H9 (cell line): ENCODE data around the gene NCOA5. TPM values are rescaled to one million over a fixed set of nuclear protein-coding genes. Genes with fewer than 3 reads are reported as not detected.

ENCODE experiments used
- DNase-seq: peaks from one replicate; pipeline ENCODE4 v3.0.0-alpha.2; 2017
- H2AFZ ChIP-seq: one replicate; pipeline ENCODE4 v1.6.1; 2013; ENCODE audit warnings: mild to moderate bottlenecking, low read length, control low read depth, moderate library complexity
- H2AK5ac ChIP-seq: 2 replicates; pipeline ENCODE4 v1.6.1; 2013; ENCODE audit warnings: low read length, control low read depth, mixed read lengths; ENCODE audit not compliant: insufficient read length
- H2BK120ac ChIP-seq: one replicate; pipeline ENCODE4 v1.6.1; 2013; ENCODE audit warnings: low read depth, mild to moderate bottlenecking, low read length, control low read depth, inconsistent platforms; ENCODE audit not compliant: poor library complexity, severe bottlenecking
- H2BK12ac ChIP-seq: 2 replicates; pipeline ENCODE4 v1.6.1; 2013; ENCODE audit warnings: low read length, control low read depth, mixed read lengths, low read depth; ENCODE audit not compliant: insufficient read length
- H2BK15ac ChIP-seq: 2 replicates; pipeline ENCODE4 v1.6.1; 2013; ENCODE audit warnings: low read depth, low read length, control low read depth
- H2BK20ac ChIP-seq: one replicate; pipeline ENCODE4 v1.6.1; 2013; ENCODE audit warnings: low read depth, mild to moderate bottlenecking, low read length, control low read depth, inconsistent platforms; ENCODE audit not compliant: poor library complexity, severe bottlenecking
- H2BK5ac ChIP-seq: 2 replicates; pipeline ENCODE4 v1.6.1; 2013; ENCODE audit warnings: low read length, control low read depth, mixed read lengths; ENCODE audit not compliant: insufficient read length
- H3K14ac ChIP-seq: 2 replicates; pipeline ENCODE4 v1.6.1; 2013; ENCODE audit warnings: low read length, control low read depth; ENCODE audit not compliant: insufficient read depth
- H3K18ac ChIP-seq: 2 replicates; pipeline ENCODE4 v1.6.1; 2013; ENCODE audit warnings: low read depth, mild to moderate bottlenecking, mixed read lengths, low read length, control low read depth; ENCODE audit not compliant: insufficient read length
- H3K23ac ChIP-seq: 2 replicates; pipeline ENCODE4 v1.6.1; 2013; ENCODE audit warnings: low read length, control low read depth, mixed read lengths, low read depth; ENCODE audit not compliant: insufficient read length
- H3K23me2 ChIP-seq: 2 replicates; pipeline ENCODE4 v1.6.1; 2013; ENCODE audit warnings: low read depth, mild to moderate bottlenecking, mixed read lengths, low read length, control low read depth; ENCODE audit not compliant: insufficient read length, poor library complexity, severe bottlenecking
- H3K27ac ChIP-seq: 2 replicates; pipeline ENCODE4 v1.5.1; 2013; ENCODE audit warnings: low read length, control low read depth, mixed read lengths, low read depth; ENCODE audit not compliant: insufficient read length
- H3K27me3 ChIP-seq: 2 replicates; pipeline ENCODE4 v1.6.1; 2013; ENCODE audit warnings: low read length, control low read depth, inconsistent platforms; ENCODE audit not compliant: insufficient read depth
- H3K4ac ChIP-seq: 2 replicates; pipeline ENCODE4 v1.6.1; 2013; ENCODE audit warnings: low read depth, mild to moderate bottlenecking, control low read depth, inconsistent platforms, low read length, moderate library complexity
- H3K4me1 ChIP-seq: 2 replicates; pipeline ENCODE4 v1.6.1; 2013; ENCODE audit warnings: low read length, control low read depth, inconsistent platforms; ENCODE audit not compliant: insufficient read depth
- H3K4me2 ChIP-seq: 2 replicates; pipeline ENCODE4 v1.6.1; 2013; ENCODE audit warnings: low read length, control low read depth, mixed read lengths; ENCODE audit not compliant: insufficient read length, insufficient read depth
- H3K56ac ChIP-seq: 2 replicates; pipeline ENCODE4 v1.6.1; 2013; ENCODE audit warnings: low read depth, mild to moderate bottlenecking, mixed read lengths, low read length, control low read depth; ENCODE audit not compliant: insufficient read length
- H3K79me1 ChIP-seq: 2 replicates; pipeline ENCODE4 v1.6.1; 2013; ENCODE audit warnings: low read depth, mild to moderate bottlenecking, moderate library complexity, low read length, control low read depth, inconsistent platforms; ENCODE audit not compliant: insufficient read depth, poor library complexity, severe bottlenecking
- H3K79me2 ChIP-seq: 2 replicates; pipeline ENCODE4 v1.6.1; 2013; ENCODE audit warnings: low read length, control low read depth, inconsistent platforms; ENCODE audit not compliant: insufficient read depth
- H3K9ac ChIP-seq: 2 replicates; pipeline ENCODE4 v1.6.1; 2013; ENCODE audit warnings: low read length, control low read depth, mixed read lengths; ENCODE audit not compliant: insufficient read length; ENCODE audit errors: extremely low read depth
- H3K9me3 ChIP-seq: one replicate; pipeline ENCODE4 v1.6.1; 2013; ENCODE audit warnings: low read depth, low read length, inconsistent platforms; ENCODE audit not compliant: control insufficient read depth
- H3T11ph ChIP-seq: one replicate; pipeline ENCODE4 v1.6.1; 2013; ENCODE audit warnings: mild to moderate bottlenecking, low read length, control low read depth, inconsistent platforms
- H4K20me1 ChIP-seq: one replicate; pipeline ENCODE4 v1.6.1; 2013; ENCODE audit not compliant: control insufficient read depth, insufficient read length, insufficient read depth
- H4K5ac ChIP-seq: 2 replicates; pipeline ENCODE4 v1.6.1; 2013; ENCODE audit warnings: low read depth, mild to moderate bottlenecking, mixed read lengths, low read length, control low read depth; ENCODE audit not compliant: insufficient read length
- H4K8ac ChIP-seq: replicated peaks from 2 replicates; pipeline ENCODE4 v1.6.1; 2013; ENCODE audit warnings: low read length, control low read depth, mixed read lengths, low read depth; ENCODE audit not compliant: insufficient read length
- H4K91ac ChIP-seq: 2 replicates; pipeline ENCODE4 v1.6.1; 2013; ENCODE audit warnings: low read depth, mild to moderate bottlenecking, moderate library complexity, mixed read lengths, low read length, control low read depth; ENCODE audit not compliant: insufficient read length
- H3K27ac Mint-ChIP-seq, 3 experiments: 2 replicates in 2 of 3; 3 replicates in 1 of 3; pipeline ENCODE4 v1.8.0; 2020 to 2021; ENCODE audit warnings: mixed read lengths in 3 of 3, mild to moderate bottlenecking in 1 of 3, moderate library complexity in 1 of 3
- H3K27me3 Mint-ChIP-seq: 2 replicates; pipeline ENCODE4 v1.8.0; 2021; ENCODE audit warnings: low read depth, mild to moderate bottlenecking, moderate library complexity, mixed read lengths
- H3K36me3 Mint-ChIP-seq, 3 experiments: 2 replicates in 2 of 3; 3 replicates in 1 of 3; pipeline ENCODE4 v1.8.0; 2020 to 2021; ENCODE audit warnings: low read depth in 3 of 3, mixed read lengths in 3 of 3; ENCODE audit not compliant: insufficient read depth in 1 of 3
- H3K4me1 Mint-ChIP-seq, 2 experiments: 2 replicates each; pipeline ENCODE4 v1.8.0; 2020; ENCODE audit warnings: mixed read lengths in 2 of 2
- H3K4me3 Mint-ChIP-seq, 2 experiments: 2 replicates in 1 of 2; 3 replicates in 1 of 2; pipeline ENCODE4 v1.8.0; 2020 to 2021; ENCODE audit warnings: mild to moderate bottlenecking in 2 of 2, mixed read lengths in 2 of 2, moderate library complexity in 1 of 2
- H3K9me3 Mint-ChIP-seq, 2 experiments: 2 replicates in 1 of 2; 3 replicates in 1 of 2; pipeline ENCODE4 v1.8.0; 2020; ENCODE audit warnings: mild to moderate bottlenecking in 2 of 2, mixed read lengths in 2 of 2, moderate library complexity in 1 of 2
- CTCF ChIP-seq: fragments of 200-600 bp; sonication (generic); conservative IDR thresholded peaks from 3 replicates; pipeline ENCODE4 v1.8.0; 2021; ENCODE audit warnings: antibody characterized with exemption, mild to moderate bottlenecking
- WGBS: extraction: QIAGEN DNeasy Blood & Tissue Kit; methylation state at CpG from one replicate; pipeline ENCODE4 v1.1.7; 2013; ENCODE audit warnings: missing lambda C conversion rate, low lambda C conversion rate, mixed read lengths; ENCODE audit not compliant: insufficient read length; ENCODE audit errors: extremely low coverage; 5-methylcytosine and 5-hydroxymethylcytosine counted together
- total RNA-seq: library from RNA; stranded (reverse); gene quantifications from 2 replicates; pipeline ENCODE4 v1.2.1, GENCODE V29; 2021

Gene NCOA5
- total RNA-seq, 1 experiment from 2014 or later, result 55.7 TPM

- no peak overlapping the region for H2BK15ac ChIP-seq
- Mint-ChIP-seq H3K4me3 (peak overlapping the region in 1 of 2 experiments; percentile 14; a peak in 1 of 5 replicates), H3K9me3 (no peaks in the 10 kb centered on the region), H3K27me3 (no peaks in the 10 kb centered on the region), H3K36me3 (peaks cover 9 to 29% (median 19%) of the 10 kb centered on the region in 3 experiments), H3K4me1 (peaks cover 18 to 19% of the 10 kb centered on the region in 2 experiments), H3K27ac (peak overlapping the region; percentile 36 to 78 (median 75); a peak in 4 of 7 replicates)
- no peak overlapping the region for H2AFZ ChIP-seq
- H3K9me3 ChIP-seq, result no peaks in the 10 kb centered on the region
- no peak overlapping the region for H4K91ac ChIP-seq
- H3K4me1 ChIP-seq, result peaks cover 17% of the 10 kb centered on the region
- no peak overlapping the region for H3T11ph ChIP-seq
- no peak for DNase-seq
- H2BK5ac ChIP-seq, result no peak overlapping the region
- peaks cover 3% of the 10 kb centered on the region for H3K79me1 ChIP-seq
- no peaks in the 10 kb centered on the region; the same call in 1 of the 2 replicates for H3K79me2 ChIP-seq
- no CpG with 5 or more reads among the region's 3 CpGs for whole genome bisulfite sequencing
- H3K14ac ChIP-seq, result no peak overlapping the region
- no peaks in the 10 kb centered on the region for H3K27me3 ChIP-seq
- no peak overlapping the region for H3K4ac ChIP-seq
- no peak overlapping the region for H3K27ac ChIP-seq
- no peak overlapping the region for H4K8ac ChIP-seq
- H2BK12ac ChIP-seq, result no peak overlapping the region
- no peak for TF ChIP-seq CTCF
- no peak overlapping the region for H3K18ac ChIP-seq
- no peak overlapping the region for H2BK20ac ChIP-seq
- H3K23me2 ChIP-seq, result no peaks in the 10 kb centered on the region
- no peak overlapping the region for H2BK120ac ChIP-seq
- H4K5ac ChIP-seq, result no peak overlapping the region
- H3K23ac ChIP-seq, result no peak overlapping the region
- no peak overlapping the region for H3K4me2 ChIP-seq
- no peak overlapping the region for H3K9ac ChIP-seq
- no peak overlapping the region for H3K56ac ChIP-seq
- no peak overlapping the region for H2AK5ac ChIP-seq
- H4K20me1 ChIP-seq, result no peaks in the 10 kb centered on the region
These were observed 15.8 kb downstream of the NCOA5 start for GRCh38 chr20:46074006-46074405.
